Daoy (cell line): ENCODE results near the gene PTGFRN. TPM values are rescaled to one million over a fixed set of nuclear protein-coding genes. Genes with fewer than 3 reads are reported as not detected.
"Not testable (repeated sequence)": the region's sequence is repeated elsewhere in the genome, so short reads cannot be mapped to it uniquely, and the experiment has no call there.

ENCODE experiments used
- DNase-seq: peaks from one replicate; pipeline ENCODE4 v3.0.0-alpha.2; 2015; ENCODE audit warnings: low read depth
- total RNA-seq: library from RNA; depleted of rRNA; stranded (reverse); fragments of >200 nt; shearing (Covaris generic); gene quantifications from 2 replicates; pipeline ENCODE4 v1.2.3, GENCODE V29; 2014; rRNA removed

Gene PTGFRN
- 177 and 219 TPM in 2 replicates for total RNA-seq

DNA sequence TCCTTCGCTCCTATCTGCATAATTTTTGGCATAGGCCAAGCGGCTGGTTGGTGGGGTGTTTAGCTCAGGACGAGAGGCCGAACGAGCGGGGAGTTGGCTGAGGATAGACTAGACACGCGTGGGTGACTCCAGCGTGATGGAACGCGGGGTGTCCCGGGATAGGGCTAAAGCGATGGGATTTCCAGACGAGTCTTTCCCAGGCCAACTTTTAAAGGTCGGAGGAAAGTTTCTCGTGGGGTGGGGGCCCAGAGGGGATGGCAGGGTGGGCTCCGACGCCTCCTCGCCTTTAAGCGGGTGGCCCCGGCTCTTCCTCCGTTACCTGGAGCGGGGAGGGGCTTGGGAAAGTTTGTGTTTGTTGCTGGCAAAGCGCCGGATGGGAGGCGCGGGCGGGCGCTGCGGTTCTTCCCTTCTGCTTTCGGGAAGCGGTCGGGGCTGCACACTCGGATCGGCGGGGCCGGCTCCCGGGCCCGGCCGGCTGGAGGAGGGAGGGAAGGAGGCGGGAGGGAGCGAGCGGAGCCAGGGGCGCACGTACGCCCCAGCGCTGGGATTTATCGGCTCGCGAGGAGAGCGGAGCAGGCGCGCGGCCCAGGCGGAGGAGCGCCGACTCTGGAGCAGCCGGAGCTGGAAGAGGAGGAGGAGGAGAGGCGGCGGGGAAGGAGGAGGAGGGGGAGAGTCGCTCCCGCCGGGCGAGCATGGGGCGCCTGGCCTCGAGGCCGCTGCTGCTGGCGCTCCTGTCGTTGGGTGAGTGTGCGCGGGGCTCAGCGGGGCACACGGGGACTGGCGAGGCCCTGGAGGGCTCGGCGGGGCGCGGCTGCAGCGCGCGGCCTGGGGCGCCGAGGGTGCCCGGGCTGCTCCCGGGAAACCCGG lies at the start of gene PTGFRN:
Gene PTGFRN, plus strand, starts transcription at position 405 of the 867 bp plus-strand sequence. Its CDS starts 288 bp downstream, at position 693.
- DNase-seq: peak; percentile 84

DNA sequence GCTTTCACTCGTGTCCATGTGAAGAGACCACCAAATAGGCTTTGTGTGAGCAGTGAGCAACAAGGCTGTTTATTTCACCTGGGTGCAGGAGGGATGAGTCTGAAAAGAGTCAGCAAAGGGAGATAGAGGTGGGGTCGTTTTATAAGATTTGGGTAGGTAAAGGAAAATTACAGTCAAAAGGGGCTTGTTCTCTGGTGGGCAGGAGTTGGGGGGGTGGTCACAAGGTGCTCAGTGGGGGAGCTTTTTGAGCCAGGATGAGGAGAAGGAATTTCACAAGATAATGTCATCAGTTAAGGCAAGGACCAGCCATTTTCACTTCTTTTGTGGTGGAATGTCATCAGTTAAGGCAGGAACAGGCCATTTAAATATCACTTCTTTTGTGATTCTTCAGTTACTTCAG lies 49.5 kb upstream of the PTGFRN start:
- DNase-seq: not testable (repeated sequence)

DNA sequence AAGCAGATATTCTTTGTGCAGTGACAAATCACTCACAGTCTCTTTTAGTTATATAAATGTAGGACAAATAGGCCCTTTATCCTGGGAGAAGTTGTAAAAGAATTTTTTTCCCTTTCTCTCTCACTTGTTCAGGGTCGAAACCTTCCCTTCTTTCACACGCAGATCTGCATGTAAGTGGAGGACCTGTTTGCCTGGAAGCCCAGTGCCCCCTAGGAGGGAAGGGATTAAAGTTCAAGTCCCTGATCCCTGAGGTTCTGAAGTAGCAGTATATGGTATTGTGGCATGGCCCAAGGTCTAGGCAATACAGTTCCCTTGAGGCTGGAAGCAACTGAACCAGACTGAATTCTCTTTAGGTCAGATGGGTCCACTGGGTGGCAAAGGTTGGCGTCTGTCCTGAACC lies 48.6 kb upstream of the PTGFRN start:
- no peak for DNase-seq

DNA sequence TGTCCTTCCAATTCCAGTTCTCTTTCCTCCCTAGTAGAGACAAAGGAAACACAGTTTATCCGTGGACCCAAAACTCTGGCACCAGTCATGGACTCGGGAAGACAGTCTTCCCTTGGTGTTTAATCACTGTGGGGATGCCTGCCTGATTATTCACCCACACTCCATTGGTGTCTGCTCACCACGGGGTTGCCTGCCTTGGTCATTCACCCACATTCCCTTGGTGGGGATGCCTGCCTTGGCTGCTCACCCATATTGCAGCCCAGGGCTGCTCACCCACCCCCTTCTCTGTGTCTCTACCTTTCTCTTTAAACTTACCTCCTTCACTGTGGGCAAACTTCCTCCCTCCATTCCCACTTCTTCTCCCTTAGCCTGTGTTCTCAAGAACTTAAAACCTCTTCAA lies 46.7 kb upstream of the PTGFRN start:
- not testable (repeated sequence) for DNase-seq

DNA sequence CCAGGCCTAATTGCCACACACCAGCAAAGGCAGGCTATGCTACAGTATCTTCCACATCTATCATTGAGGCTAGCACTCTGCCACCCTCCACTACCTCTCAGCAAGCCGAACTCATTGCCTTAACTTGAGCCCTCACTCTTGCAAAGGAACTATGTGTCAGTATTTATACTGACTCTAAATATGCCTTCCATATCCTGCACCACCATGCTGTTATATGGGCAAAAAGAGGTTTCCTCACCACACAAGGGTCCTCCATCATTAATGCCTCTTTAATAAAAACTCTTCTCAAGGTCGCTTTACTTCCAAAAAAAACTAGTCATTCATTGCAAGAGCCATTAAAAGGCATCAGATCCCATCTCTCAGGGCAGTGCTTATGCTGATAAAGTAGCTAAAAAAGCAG lies 43.2 kb upstream of the PTGFRN start:
- DNase-seq: not testable (repeated sequence)

DNA sequence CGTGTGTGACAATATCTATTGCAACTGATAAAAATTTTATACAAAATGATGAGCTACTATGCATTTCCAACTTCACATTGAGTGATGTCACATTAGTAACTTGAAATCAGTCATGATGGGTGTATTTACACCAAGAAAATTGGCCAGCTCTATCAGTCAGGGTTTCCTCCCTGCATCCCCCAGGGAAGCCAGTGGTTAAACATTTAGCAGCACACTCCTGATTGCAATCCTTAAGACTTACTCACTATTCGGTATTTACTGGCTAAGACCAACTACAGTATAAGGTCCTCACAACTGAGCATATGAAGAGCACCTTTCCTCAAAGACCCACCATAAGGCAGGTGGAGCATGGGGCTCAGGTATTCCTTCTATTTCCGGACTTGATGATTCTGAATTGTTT lies 41.3 kb upstream of the PTGFRN start:
- no peak for DNase-seq

DNA sequence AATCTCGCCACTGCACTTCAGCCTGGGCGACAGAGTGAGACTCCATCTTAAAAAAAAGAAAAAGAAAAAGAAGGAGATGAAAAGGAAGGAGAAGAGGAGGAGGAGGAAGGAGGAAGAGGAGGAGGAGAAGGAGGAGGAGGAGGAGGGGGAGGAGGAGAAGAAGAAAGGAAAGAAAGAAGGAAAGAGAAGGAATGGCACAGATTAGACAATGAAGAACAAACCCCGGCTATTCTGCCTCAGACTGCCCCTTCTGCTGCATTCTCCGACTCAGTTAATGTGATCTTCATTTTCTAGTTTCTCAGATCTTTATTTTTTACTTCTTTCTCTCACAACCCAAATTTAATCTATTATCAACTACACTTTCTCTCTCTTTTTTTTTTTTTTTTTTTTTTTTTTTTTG lies 40.1 kb upstream of the PTGFRN start:
- DNase-seq: no peak

DNA sequence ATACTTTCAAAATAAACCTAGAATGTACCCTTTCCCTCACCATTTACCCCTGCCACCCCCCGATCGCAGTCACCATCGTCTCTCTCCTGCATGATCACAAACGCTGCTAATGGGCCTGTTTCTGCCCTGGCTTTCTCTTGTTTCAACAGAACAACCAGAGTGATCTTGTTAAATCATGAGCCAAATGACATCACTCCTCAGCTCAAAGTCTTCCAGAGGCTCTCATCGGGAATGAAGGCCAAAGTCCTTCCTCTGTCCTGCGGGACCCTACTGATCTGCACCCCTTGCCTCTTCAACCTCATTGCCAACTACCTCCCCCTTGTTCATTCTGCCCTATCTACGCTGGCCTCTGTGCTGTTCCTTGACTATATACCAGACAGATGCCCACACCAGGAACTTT lies 39.4 kb upstream of the PTGFRN start:
- no peak for DNase-seq

DNA sequence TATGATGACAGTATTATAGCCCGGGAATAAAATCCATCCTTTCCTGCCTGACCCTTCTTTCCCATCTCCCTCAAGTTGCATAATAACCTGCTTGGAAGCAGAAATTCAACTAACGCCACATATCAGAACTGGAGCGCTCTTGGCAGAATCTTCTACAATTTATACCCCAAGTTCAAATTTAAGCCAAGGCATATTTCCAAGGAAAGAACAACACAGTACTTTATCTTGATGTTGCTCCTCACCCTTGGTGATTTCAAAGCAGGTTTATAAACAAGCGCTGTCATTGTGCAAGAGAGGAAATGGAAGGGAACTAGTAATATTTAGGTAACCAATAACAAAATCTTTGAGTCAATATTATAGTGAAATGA lies 38.0 kb upstream of the PTGFRN start:
- DNase-seq: no peak

DNA sequence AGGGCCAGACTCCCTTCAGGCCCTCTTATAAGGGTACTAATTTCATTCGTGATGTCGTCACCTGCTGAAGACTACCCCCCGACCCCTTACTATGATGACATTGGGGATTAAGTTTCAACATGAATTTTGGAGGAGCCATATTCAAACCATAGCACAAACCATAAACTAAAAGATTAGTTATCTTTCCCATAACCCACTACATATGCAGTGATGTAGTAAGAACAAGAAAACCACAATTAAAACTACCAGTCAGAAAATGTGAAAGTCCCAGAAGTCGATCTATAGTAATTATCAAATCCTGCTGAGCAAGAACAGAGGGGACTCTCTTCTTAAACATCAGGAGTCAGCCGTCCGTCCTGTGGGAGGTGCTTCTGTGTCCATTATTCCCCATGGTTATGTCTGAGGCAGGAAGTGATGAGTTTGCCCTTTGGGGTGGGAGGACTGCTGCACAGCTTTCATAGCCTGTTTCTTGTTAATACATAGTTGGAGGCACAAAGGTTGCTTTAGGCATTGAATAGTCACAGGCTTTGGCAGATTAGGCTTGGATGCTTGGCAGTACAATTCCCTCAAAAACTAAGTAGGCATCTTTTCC lies 35.9 kb upstream of the PTGFRN start:
- peak; percentile 71 for DNase-seq

DNA sequence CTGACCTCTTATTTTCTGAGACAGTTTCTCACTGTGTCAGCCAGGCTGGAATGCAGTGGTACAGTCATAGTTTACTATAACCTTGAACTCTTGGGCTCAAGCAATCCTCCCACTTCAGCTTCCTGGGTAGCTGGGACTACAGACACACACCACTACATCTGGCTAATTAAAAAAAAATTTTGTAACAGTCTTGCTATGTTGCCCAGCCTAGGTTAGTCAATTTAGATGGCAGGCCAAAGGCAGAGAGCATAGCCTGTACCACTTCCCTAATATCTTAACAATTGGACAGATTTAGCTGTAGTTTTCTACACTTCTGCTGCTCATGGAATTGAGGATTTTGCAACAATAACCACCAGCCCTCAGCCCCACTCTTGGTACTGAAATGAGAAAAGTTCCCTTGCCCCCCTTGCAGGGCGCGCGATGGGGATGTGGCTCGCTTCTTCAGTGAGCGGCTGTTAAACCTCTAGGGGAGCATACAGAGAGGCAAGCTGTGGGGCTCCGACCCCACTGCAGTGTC lies 34.9 kb upstream of the PTGFRN start:
- DNase-seq: peak; percentile 48

DNA sequence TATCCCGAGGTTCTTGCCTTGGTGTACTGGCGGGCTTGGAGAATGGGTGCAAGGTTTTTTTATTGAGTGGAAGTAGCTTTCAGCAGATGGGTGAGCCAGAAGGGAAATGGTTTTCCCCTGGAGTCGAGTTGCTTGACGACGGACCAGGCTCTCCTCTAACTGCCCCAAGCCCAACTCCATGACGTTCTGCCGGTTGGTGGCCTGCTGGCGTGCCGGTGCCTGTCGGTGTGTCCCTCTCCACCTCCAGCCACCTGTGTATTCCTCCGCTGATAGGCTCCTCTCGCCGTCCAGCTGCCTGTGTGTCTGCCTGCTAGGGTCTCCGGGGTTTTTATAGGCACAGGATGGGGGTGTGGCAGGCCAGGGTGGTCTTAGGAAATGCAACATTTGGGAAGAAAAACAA lies 34.3 kb upstream of the PTGFRN start:
- no peak for DNase-seq

DNA sequence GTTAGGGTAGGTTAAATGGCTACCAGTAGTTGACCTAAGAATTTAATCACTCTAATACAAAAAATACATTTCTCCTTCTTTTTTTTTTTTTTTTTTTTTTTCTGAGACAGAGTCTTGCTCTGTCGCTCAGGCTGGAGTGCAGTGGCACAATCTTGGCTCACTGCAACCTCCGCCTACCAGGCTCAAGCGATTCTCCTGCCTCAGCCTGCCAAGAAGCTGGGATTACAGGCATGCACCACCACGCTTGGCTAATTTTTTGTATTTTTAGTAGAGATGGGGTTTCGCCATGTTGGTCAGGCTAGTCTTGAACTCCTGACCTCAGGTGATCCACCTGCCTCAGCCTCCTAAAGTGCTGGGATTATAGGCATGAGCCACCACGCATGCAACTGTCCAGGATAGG lies 33.8 kb upstream of the PTGFRN start:
- DNase-seq: not testable (repeated sequence)

DNA sequence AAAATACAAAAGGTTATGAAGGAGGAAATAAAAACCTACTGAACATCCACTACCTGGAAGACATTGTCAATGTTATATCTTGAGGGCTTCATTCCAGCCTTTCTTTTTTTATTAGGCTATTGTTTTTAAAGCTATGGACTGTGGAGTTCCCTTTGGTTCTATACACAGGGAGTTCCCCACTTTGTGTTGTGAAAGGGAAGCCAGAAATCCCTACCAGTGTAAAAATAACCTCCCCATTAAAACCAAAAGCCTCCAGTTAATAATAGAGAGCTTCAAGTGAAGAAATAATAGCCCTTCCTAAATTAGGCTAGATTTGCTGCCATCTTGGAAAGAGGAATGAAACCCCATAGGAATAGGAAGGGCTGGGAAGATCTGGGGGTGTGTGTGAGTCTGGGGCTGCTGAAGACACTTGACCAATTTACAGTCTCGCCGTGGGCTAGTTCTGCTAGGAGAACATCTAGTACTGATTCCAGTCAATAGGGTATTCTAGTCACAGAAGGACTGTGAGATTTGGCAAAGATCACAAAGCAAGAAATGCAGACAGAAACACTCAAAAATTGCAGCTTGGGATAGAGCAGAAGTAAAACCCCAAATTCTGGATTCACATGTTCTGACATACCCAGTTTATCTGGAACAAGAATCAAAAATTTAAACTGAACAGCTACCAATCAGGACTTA lies 32.4 kb upstream of the PTGFRN start:
- no peak for DNase-seq

DNA sequence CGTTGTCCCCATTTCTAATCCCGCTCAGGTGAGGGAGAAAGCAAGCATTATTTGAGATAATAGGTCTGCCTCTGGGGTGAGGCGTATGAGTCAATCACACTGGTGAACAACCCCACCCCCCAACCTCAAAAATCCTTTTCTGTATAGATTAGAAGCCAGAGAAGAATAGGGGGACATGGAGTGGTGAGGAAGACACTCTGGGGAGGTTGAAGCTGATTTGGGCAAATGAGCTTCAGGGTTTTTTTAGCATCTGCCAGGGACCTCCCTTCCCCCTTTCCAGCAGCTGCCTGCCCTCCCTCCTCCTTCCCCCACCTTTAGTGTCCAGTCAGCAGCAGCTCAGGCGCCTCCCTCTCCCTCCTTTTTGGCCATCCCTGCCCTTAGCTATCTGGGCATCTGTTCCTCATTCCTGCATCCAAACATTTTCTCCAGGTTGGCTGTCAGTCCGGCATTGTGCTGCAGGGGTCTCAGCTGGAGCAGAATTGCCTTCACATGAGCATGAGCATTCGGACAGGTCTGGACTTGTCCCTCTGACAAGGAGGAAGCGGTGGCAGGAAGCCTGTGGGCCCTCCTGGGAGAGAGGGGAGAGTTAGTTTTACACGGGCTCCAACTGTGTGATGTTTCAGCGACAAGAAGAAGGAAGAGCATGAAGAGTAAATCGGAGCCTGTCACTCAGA lies 30.8 kb upstream of the PTGFRN start:
- DNase-seq: peak; percentile 41

DNA sequence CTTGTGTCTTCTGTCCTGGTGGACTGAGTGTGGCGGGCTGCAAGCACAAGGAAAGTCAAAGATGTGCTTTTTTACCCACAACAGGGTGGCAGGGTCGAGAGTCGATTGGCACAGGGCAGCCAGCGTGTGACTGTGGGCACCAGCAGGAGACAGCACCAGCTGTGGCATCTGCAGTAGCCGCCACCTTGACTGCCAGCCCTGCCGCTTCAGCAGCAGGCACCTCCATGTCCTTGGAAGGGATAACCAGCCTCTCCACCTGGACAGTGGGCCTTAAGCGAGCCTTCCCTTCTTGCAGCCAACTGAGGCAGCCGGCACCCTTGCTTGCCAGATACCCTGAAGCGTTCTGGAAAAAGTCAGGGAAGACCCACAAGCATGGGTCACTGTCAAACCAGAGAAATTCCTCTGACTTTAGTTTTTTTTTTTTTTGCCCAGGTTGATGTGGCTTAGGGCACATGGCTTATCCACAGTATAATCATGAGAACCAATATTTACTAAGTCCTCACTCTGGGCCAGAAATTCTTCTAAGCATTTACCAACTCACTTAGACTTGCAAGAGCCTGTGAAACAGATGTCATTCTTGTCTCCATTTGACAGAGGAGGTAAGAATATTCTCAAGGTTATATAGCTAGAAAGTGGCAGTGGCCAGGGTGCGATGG lies 30.1 kb upstream of the PTGFRN start:
- no peak for DNase-seq

DNA sequence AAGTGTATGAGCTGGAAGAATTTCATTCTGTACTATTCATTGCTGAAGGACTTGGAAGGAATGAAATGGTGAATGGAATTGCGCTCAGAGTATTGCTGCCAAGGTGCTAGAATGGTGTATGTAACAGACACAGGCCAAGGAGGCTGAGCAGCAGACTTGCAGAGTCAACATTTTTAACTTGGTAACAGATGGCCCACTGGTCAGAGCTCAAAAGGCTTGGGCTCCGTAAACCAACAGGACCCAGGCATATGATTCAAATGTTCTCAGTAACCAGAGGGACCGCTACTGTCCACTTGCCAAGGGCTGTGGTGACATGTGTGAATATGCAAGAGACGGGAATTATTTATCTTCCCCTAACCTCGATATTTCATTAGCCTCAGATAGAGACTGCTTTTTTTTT lies 28.8 kb upstream of the PTGFRN start:
- DNase-seq: no peak

DNA sequence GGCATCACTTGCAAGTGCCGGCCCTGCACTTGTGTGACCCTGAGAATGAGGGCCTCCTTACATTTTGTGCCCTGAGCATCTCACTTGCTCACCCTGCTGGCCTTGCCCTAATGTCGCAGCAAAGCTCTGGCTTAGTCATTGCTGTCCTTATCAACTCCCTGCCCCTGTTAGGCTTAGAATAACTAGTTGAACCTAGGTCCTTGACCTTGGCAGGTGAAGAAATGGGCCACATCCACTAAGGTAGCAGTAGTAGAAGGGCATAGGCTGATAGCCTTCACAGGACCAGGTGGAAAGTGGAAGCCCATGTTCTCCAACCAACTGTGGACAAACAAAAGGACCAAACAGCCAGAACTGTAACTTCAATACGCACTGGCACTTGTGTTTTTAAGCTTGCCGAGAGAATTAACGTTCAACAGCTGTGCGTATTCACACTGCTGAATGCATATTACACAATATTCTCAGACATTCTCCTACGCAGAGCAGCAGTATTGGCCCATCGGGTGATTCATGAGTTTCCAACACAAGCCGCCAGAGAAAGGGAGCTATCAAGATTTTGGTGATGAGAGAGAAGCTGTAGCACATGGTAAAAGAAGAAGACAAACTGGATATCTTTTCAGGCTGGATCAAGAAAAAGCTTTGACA lies 27.7 kb upstream of the PTGFRN start:
- peak; percentile 68 for DNase-seq

DNA sequence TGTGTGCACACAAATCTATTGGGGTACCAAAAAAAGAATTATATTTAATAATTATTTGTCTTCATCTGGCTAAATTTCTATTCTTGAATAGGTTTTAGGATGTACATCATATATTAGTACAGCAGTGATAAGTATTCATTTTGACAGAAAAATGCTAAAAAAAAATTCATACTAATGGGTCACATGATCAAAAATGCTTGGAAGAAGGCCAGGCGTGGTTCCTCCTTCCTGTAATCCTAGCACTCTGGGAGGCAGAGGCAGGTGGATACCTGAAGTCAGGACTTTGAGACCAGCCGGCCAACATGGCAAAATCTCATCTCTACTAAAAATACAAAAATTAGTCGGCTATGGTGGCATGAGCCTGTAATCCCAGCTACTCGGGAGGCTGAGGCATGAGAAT lies 26.9 kb upstream of the PTGFRN start:
- no peak for DNase-seq

DNA sequence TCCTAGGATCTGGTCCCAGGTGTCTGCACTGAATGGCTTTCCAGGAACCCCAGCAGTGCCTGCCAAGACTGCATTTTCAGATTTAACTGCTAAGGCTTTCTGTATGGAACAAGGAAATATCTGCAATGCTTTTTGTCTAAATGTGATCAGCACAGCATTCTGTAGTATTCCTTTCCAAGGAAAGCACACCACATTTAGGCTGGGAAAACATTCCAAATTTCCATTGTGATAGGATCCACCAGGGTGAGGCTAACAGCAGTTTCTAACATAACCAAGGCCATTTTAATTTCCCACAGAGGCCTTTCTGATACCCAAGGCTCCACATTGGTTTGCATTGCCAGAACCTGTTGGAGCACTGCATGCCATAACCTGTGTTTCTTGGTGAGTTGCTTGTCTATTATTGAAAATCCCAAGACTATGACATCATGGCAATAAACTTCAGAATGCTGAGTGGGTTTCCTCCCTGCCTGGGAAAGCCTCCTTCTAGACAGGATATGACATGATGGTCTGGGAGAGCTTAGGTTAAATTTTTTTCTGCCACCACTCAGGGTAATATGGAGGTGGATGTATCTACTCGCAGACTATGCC lies 23.3 kb upstream of the PTGFRN start:
- peak; percentile 73 for DNase-seq

DNA sequence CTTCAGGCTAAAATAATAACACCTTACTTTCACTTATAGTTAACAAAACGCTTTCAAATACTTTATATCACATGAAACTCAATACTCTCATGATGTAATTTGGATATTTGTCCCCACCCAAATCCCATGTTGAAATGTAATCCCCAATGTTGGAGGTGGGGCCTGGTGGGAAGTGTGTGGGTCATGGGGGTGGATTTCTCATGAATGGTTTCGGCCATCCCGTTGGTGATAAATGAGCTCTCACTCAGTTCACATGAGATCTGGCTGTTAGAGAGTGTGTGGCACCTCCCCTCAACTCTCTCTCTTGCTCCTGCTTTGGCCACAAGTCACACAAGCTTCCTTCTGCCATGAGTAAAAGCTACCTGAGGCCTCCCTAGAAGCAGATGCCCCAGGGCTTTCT lies 22.5 kb upstream of the PTGFRN start:
- no peak for DNase-seq
